ENCODE data around the gene RAD51B. TPM values are rescaled to one million over a fixed set of nuclear protein-coding genes. Genes with fewer than 3 reads are reported as not detected.

Gene RAD51B
- total and polyA plus RNA-seq, 8 donors: 10.8 to 18.3 (median 14.1) TPM

DNA sequence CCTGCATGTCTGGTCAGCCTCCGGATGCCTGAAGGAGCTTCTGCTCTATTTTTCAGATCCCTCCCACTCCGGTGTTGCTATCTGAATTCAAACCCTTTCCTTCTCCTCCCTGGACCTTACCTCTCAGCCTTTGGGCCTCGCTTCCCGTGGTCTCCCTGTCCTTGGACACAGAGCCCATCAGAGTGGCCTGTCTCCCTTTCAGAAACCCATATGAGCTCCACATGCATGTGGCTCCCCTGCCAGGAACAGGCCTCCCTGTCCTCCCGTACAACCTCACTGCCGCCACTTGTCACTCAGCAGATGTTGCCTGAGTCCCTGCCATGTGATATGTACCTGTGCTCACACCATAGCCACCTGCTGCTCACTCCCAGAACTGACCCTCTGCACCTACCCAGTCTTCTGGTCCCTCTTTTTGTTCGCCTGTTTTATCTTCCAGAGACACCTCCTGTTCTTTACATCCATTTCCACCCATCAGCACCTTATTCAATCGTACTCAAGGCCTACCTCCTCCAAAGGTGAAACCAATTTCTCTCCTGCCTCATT is 790.7 kb downstream of the RAD51B start:
- Histone ChIP-seq H3K36me3 (no peaks in the 10 kb centered on the region), H3K27me3 (no peaks in the 10 kb centered on the region), H3K27ac (no peak overlapping the region), H3K4me1 (peaks cover 18 to 54% of the 10 kb centered on the region in 2 donors), H3K4me3 (no peak overlapping the region), H3K9me3 (peaks cover 0 to 21% of the 10 kb centered on the region in 2 donors)
- TF ChIP-seq, protein P1, sequence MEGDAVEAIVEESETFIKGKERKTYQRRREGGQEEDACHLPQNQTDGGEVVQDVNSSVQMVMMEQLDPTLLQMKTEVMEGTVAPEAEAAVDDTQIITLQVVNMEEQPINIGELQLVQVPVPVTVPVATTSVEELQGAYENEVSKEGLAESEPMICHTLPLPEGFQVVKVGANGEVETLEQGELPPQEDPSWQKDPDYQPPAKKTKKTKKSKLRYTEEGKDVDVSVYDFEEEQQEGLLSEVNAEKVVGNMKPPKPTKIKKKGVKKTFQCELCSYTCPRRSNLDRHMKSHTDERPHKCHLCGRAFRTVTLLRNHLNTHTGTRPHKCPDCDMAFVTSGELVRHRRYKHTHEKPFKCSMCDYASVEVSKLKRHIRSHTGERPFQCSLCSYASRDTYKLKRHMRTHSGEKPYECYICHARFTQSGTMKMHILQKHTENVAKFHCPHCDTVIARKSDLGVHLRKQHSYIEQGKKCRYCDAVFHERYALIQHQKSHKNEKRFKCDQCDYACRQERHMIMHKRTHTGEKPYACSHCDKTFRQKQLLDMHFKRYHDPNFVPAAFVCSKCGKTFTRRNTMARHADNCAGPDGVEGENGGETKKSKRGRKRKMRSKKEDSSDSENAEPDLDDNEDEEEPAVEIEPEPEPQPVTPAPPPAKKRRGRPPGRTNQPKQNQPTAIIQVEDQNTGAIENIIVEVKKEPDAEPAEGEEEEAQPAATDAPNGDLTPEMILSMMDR (IDR thresholded peaks at IDR 0.05): no peak
- DNase-seq (no peak), ATAC-seq (no peak)
- intact Hi-C loops (cut with DNase I): no loop called here

GRCh38 chr14:68611599-68611998 is 792.0 kb downstream of the RAD51B start:
- intact Hi-C loops (cut with DNase I): no loop called here

GRCh38 chr14:68612049-68612448 is 792.5 kb downstream of the RAD51B start:
- H3K27ac ChIP-seq: peak overlapping the region in 1 of 2 donors; percentile 48
- no peak for DNase-seq
- H3K27me3 ChIP-seq: no peaks in the 10 kb centered on the region
- no peaks in the 10 kb centered on the region for H3K36me3 ChIP-seq
- intact Hi-C loops (cut with DNase I): no loop called here
- H3K9me3 ChIP-seq: peaks cover 0 to 35% of the 10 kb centered on the region in 2 donors
- peaks cover 17 to 46% of the 10 kb centered on the region in 2 donors for H3K4me1 ChIP-seq
- TF ChIP-seq, protein P1 (IDR thresholded peaks at IDR 0.05): no peak
- ATAC-seq: peak; percentile 31
- H3K4me3 ChIP-seq: no peak overlapping the region

More at GRCh38 chr14:68611599-68611998, 792.0 kb downstream of the RAD51B start:
- no peak overlapping the region for H3K4me3 ChIP-seq
- H3K9me3 ChIP-seq: peaks cover 0 to 31% of the 10 kb centered on the region in 2 donors
- TF ChIP-seq, protein P1 (IDR thresholded peaks at IDR 0.05): no peak
- H3K27ac ChIP-seq: peak overlapping the region in 1 of 2 donors; percentile 48
- H3K4me1 ChIP-seq: peaks cover 18 to 51% of the 10 kb centered on the region in 2 donors
- DNase-seq: no peak
- H3K27me3 ChIP-seq: no peaks in the 10 kb centered on the region
- ATAC-seq: no peak
- H3K36me3 ChIP-seq: no peaks in the 10 kb centered on the region

DNA sequence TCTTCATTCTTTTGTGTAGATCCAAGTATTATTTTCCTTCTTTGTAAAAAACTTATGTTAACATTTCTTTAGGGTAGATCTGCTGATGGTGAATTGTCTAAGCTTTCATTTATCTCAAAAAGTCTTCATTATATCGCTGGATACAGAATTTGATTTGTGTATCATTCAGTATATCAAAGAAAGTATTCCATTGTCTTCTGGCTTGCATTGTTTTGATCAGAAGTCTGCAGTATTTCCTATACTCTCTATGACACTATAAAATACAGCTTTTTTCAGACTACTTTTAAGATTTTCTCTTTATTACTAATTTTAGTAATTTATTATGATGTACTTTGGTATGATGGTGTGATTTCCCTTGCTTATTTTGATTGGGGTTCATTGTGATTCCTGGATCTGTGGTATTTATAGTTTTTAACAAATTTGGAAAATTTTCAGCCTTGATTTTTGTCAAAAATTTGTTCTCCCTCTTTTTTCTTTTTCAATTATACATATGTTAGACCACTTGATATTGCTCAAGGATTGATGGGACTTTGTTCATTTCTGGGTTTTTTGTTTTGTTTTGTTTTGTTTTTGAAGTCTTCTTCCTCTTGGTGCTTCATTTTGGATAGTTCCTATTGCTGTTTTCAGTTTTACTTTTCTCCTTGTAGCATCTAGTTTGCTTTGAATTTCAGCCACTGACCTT is 796.8 kb downstream of the RAD51B start:
- Histone ChIP-seq H3K27me3 (no peaks in the 10 kb centered on the region), H3K9me3 (peaks cover 0 to 54% of the 10 kb centered on the region in 2 donors), H3K4me1 (peaks cover 0 to 16% of the 10 kb centered on the region in 2 donors), H3K4me3 (no peak overlapping the region), H3K27ac (no peak overlapping the region), H3K36me3 (no peaks in the 10 kb centered on the region)
- intact Hi-C loops (cut with DNase I): no loop called here
- ATAC-seq (no peak), DNase-seq (no peak)
- TF ChIP-seq, protein P1 (IDR thresholded peaks at IDR 0.05): no peak

DNA sequence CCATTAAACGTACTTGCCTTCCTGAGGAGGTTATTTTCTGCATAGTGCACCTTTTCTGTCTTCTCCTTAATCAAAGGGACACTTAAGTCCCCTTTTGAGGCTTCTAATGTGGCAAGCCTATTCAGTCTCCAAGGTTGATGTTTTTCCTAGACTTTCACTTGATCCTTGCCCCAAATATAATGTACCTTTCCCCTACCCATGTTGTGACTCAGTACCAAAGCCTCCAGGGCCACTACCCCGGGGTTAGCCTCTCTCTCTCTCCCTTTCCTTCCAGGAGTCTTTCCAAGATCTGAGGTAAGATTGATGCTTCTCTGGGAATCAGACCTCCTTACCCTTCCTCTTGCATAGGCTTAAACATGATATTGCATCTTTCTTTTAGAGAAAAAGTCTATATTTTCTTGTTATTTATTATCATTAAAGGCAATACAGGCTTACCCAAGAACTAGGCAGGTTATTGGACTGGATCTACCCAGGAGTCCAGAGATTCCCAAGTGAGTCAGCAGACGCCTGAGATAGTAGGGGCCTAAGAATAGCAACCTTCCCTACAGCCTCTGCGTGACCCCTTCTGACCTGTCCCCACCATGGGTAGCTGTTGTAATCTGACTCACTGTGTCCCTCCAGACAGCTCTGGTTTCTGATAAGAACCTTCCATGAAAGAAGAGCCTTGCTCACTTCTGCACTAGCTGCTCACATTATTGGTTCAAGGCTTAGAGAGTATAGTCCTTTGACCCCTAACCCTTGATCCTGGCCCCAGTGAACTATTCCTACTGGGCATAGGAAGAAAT is 800.4 kb downstream of the RAD51B start:
- DNase-seq (no peak), ATAC-seq (no peak)
- intact Hi-C loops (cut with DNase I): no loop called here
- Histone ChIP-seq H3K9me3 (peaks cover 0 to 39% of the 10 kb centered on the region in 2 donors), H3K27ac (no peak overlapping the region), H3K36me3 (no peaks in the 10 kb centered on the region), H3K4me3 (no peak overlapping the region), H3K4me1 (peaks cover 0 to 6% of the 10 kb centered on the region in 2 donors), H3K27me3 (no peaks in the 10 kb centered on the region)
- TF ChIP-seq, protein P1 (IDR thresholded peaks at IDR 0.05): no peak

All from left lung (tissue), 10 donors.